Prostate gland (tissue), 1 donor: ENCODE measurements around the gene PEX14.

Experiments used
- POLR2A ChIP-seq: fragments of 450-650 bp; IDR thresholded peaks from one replicate; pipeline ENCODE4 v1.6.1; 2016; ENCODE audit warnings: antibody characterized with exemption, mild to moderate bottlenecking
- POLR2AphosphoS5 ChIP-seq: sonication (generic); formaldehyde crosslinking; IDR thresholded peaks from one replicate; pipeline ENCODE4 v1.6.1; 2017; ENCODE audit warnings: antibody characterized with exemption

DNA sequence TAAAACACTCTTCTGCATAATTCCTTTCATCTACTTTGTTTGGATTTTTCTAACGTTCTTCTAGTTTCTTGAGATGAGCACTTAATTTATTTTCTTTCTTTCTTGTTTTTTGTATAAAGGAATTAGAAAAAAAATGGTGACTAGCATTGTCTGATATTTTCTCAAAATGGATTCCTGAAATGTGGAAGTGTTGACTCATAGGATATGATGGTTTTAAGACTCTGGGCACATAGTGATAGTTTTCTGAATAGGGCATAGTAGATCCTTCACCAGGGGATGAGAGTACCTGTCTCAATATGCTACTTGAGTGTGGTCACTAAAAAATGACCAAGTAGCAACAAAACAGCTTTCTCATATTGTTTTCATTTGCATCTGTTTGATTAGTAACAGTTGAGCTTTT is 100.9 kb downstream of the PEX14 start:
- no peak for TF ChIP-seq POLR2A
- TF ChIP-seq POLR2AphosphoS5 = no peak
